OCI-LY1 (cell line): ENCODE results near the gene NPAS3.

Experiments
- EZH2 ChIP-seq: fragments of 200-600 bp; sonication (generic), shearing (Covaris generic); IDR thresholded peaks from 2 replicates; pipeline ENCODE4 v1.8.0; 2017; ENCODE audit warnings: borderline replicate concordance, mixed run types, mild to moderate bottlenecking, antibody characterized with exemption, low read length, moderate library complexity, mixed read lengths
- TF ChIP-seq, protein P1 (sequence below): fragments of 200-600 bp; sonication (generic), shearing (Covaris generic); IDR thresholded peaks from 2 replicates; pipeline ENCODE4 v1.5.1; 2017; ENCODE audit warnings: mild to moderate bottlenecking, antibody characterized with exemption, low read length, moderate library complexity, mixed read lengths

DNA sequence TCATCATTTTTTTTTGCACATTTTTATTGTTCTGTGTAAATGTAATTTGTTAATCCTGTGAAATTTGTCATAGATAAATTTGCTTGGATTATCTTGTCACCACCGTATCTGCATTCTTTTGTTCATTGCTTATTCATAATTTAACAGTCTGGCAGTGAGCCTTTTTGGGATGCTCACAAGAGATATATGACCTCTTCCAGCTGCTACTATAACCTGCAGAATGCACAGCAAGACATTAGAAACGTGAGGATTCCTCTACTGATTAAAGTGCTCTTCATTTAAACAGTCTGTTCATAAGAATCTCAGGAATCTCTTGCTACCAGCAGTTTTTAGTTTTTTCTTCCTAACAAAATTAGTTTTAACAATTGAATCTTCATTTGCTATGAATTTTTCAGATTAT is 9.1 kb downstream of the NPAS3 start:
- TF ChIP-seq, protein P1, sequence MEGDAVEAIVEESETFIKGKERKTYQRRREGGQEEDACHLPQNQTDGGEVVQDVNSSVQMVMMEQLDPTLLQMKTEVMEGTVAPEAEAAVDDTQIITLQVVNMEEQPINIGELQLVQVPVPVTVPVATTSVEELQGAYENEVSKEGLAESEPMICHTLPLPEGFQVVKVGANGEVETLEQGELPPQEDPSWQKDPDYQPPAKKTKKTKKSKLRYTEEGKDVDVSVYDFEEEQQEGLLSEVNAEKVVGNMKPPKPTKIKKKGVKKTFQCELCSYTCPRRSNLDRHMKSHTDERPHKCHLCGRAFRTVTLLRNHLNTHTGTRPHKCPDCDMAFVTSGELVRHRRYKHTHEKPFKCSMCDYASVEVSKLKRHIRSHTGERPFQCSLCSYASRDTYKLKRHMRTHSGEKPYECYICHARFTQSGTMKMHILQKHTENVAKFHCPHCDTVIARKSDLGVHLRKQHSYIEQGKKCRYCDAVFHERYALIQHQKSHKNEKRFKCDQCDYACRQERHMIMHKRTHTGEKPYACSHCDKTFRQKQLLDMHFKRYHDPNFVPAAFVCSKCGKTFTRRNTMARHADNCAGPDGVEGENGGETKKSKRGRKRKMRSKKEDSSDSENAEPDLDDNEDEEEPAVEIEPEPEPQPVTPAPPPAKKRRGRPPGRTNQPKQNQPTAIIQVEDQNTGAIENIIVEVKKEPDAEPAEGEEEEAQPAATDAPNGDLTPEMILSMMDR, result no peak
- no peak for TF ChIP-seq EZH2
